Measurements from ENCODE around the gene CDC42SE2.
"Not testable (repeated sequence)": the region's sequence is repeated elsewhere in the genome, so short reads cannot be mapped to it uniquely, and the experiment has no call there.

The CDC42SE2 gene

GRCh38 chr5:131389869-131390265, 126.0 kb downstream of the CDC42SE2 start:
- no peak for DNase-seq (ENCODE audit: low read depth)

- DNase-seq (ENCODE audit: low read depth) = no peak
Observed at GRCh38 chr5:131392466-131393095, 128.7 kb downstream of the CDC42SE2 start.

- DNase-seq (ENCODE audit: low read depth) = no peak
Observed at GRCh38 chr5:131393498-131393968, 129.7 kb downstream of the CDC42SE2 start.

- no peak for DNase-seq (ENCODE audit: low read depth)
Observed at GRCh38 chr5:131394128-131394527, 130.3 kb downstream of the CDC42SE2 start.

- no peak for DNase-seq (ENCODE audit: low read depth)
Observed at GRCh38 chr5:131396015-131396414, 132.2 kb downstream of the CDC42SE2 start.

GRCh38 chr5:131396630-131397273, 132.9 kb downstream of the CDC42SE2 start:
- no peak for DNase-seq (ENCODE audit: low read depth)

GRCh38 chr5:131399007-131399406, 135.2 kb downstream of the CDC42SE2 start:
- not testable (repeated sequence) for DNase-seq (ENCODE audit: low read depth)

GRCh38 chr5:131400585-131400984, 136.7 kb downstream of the CDC42SE2 start:
- no peak for DNase-seq (ENCODE audit: low read depth)

- no peak for DNase-seq (ENCODE audit: low read depth)
Observed at GRCh38 chr5:131405674-131406073, 141.8 kb downstream of the CDC42SE2 start.

GRCh38 chr5:131406076-131406475, 142.2 kb downstream of the CDC42SE2 start:
- no peak for DNase-seq (ENCODE audit: low read depth)

GRCh38 chr5:131406975-131407638, 143.3 kb downstream of the CDC42SE2 start:
- no peak for DNase-seq (ENCODE audit: low read depth)

GRCh38 chr5:131413605-131414559, 150.0 kb downstream of the CDC42SE2 start:
- DNase-seq (ENCODE audit: low read depth) = no peak

- DNase-seq (ENCODE audit: low read depth) = no peak
Observed at GRCh38 chr5:131416729-131417128, 152.9 kb downstream of the CDC42SE2 start.

GRCh38 chr5:131417240-131417869, 153.5 kb downstream of the CDC42SE2 start:
- DNase-seq (ENCODE audit: low read depth) = no peak

- no peak for DNase-seq (ENCODE audit: low read depth)
Observed at GRCh38 chr5:131418846-131419245, 155.0 kb downstream of the CDC42SE2 start.

GRCh38 chr5:131419877-131420276, 156.0 kb downstream of the CDC42SE2 start:
- no peak for DNase-seq (ENCODE audit: low read depth)

- DNase-seq (ENCODE audit: low read depth) = no peak
Observed at GRCh38 chr5:131423056-131423455, 159.2 kb downstream of the CDC42SE2 start.

GRCh38 chr5:131426011-131426410, 162.2 kb downstream of the CDC42SE2 start:
- DNase-seq (ENCODE audit: low read depth) = no peak

- no peak for DNase-seq (ENCODE audit: low read depth)
Observed at GRCh38 chr5:131430794-131431193, 166.9 kb downstream of the CDC42SE2 start.

GRCh38 chr5:131431794-131432193, 167.9 kb downstream of the CDC42SE2 start:
- no peak for DNase-seq (ENCODE audit: low read depth)

- no peak for DNase-seq (ENCODE audit: low read depth)
Observed at GRCh38 chr5:131433109-131433508, 169.3 kb downstream of the CDC42SE2 start.

GRCh38 chr5:131436081-131436480, 172.2 kb downstream of the CDC42SE2 start:
- no peak for DNase-seq (ENCODE audit: low read depth)

All from HS-27A (cell line).